Fibroblast of lung (primary cell): ENCODE measurements around the gene COG2. TPM values are rescaled to one million over a fixed set of nuclear protein-coding genes. Genes with fewer than 3 reads are reported as not detected.

ENCODE experiments used
- DNase-seq, 2 donors: peaks; one replicate each; pipeline versions ENCODE4 v3.0.0 to v3.0.0-alpha.2; 2010; ENCODE audit warnings: low read depth in 2 of 2
- H2AFZ ChIP-seq: 2 replicates; pipeline ENCODE4 v1.5.1; 2012; ENCODE audit warnings: low read length, control low read depth, inconsistent platforms
- H3K27ac ChIP-seq: 2 replicates; pipeline ENCODE4 v1.5.1; 2011; ENCODE audit warnings: low read length, control low read depth; ENCODE audit not compliant: insufficient read depth
- H3K27me3 ChIP-seq: 2 replicates; pipeline ENCODE4 v1.5.1; 2011; ENCODE audit warnings: mild to moderate bottlenecking, low read length; ENCODE audit not compliant: control insufficient read depth, insufficient read depth
- H3K36me3 ChIP-seq: 2 replicates; pipeline ENCODE4 v1.5.1; 2011; ENCODE audit warnings: low read length; ENCODE audit not compliant: control insufficient read depth, insufficient read depth
- H3K4me1 ChIP-seq: 2 replicates; pipeline ENCODE4 v1.5.1; 2011; ENCODE audit warnings: low read length; ENCODE audit not compliant: control insufficient read depth, insufficient read depth; ENCODE audit errors: extremely low read depth
- H3K4me2 ChIP-seq: 2 replicates; pipeline ENCODE4 v1.5.1; 2011; ENCODE audit warnings: low read length, control low read depth; ENCODE audit not compliant: insufficient read depth; ENCODE audit errors: extremely low read depth
- H3K4me3 ChIP-seq, 4 experiments: fragments of 200-600 bp in 1 of 4; sonication (generic) in 1 of 4; replicated peaks in 1 of 4; 2 replicates each; pipeline ENCODE4 v1.5.1; 2011 to 2016; ENCODE audit warnings: low read length in 4 of 4, low read depth in 3 of 4, mild to moderate bottlenecking in 3 of 4, control low read depth in 2 of 4, inconsistent platforms in 1 of 4, mixed read lengths in 1 of 4; ENCODE audit not compliant: insufficient read depth in 1 of 4; ENCODE audit errors: control extremely low read depth in 1 of 4
- H3K79me2 ChIP-seq: 2 replicates; pipeline ENCODE4 v1.5.1; 2012; ENCODE audit warnings: mild to moderate bottlenecking, low read length, inconsistent platforms; ENCODE audit not compliant: control insufficient read depth, insufficient read depth
- H3K9ac ChIP-seq: 2 replicates; pipeline ENCODE4 v1.5.1; 2011; ENCODE audit warnings: mild to moderate bottlenecking, low read length, control low read depth; ENCODE audit not compliant: insufficient read depth
- H3K9me3 ChIP-seq: 2 replicates; pipeline ENCODE4 v1.5.1; 2012; ENCODE audit warnings: low read depth, low read length; ENCODE audit not compliant: control insufficient read depth, insufficient read depth
- H4K20me1 ChIP-seq: 2 replicates; pipeline ENCODE4 v1.5.1; 2011; ENCODE audit warnings: low read length; ENCODE audit not compliant: control insufficient read depth, insufficient read depth; ENCODE audit errors: extremely low read depth
- EZH2 ChIP-seq: IDR thresholded peaks from 2 replicates; pipeline ENCODE4 v1.5.1; 2012; ENCODE audit warnings: low read length, control low read depth, mild to moderate bottlenecking; ENCODE audit errors: missing control alignments
- polyA plus RNA-seq, 2 donors: library from polyadenylated mRNA; depleted of rRNA in 1 of 2; stranded (reverse) in 1 of 2; unstranded in 1 of 2; fragments of >200 nt; gene quantifications; 2 replicates each; pipeline ENCODE4 v1.2.1, GENCODE V29; 2011 to 2012; ENCODE audit warnings: missing spikeins in 1 of 2
- total RNA-seq: library from RNA; depleted of rRNA; stranded (reverse); fragments of >200 nt; gene quantifications from 2 replicates; pipeline ENCODE4 v1.2.1, GENCODE V29; 2014
- TF ChIP-seq, protein P1 (sequence below), 2 donors: IDR thresholded peaks in 1 of 2; conservative IDR thresholded peaks in 1 of 2; 1 replicate in 1 of 2; 2 replicates in 1 of 2; pipeline ENCODE4 v1.5.1; 2011 to 2012; ENCODE audit warnings: low read length in 2 of 2, control low read depth in 1 of 2, inconsistent platforms in 1 of 2, low read depth in 1 of 2, mild to moderate bottlenecking in 1 of 2

The COG2 gene
- total and polyA plus RNA-seq, 2 donors (not counting 1 experiment from before 2014, with no cell fraction given), result 15.4 to 21.5 TPM

DNA sequence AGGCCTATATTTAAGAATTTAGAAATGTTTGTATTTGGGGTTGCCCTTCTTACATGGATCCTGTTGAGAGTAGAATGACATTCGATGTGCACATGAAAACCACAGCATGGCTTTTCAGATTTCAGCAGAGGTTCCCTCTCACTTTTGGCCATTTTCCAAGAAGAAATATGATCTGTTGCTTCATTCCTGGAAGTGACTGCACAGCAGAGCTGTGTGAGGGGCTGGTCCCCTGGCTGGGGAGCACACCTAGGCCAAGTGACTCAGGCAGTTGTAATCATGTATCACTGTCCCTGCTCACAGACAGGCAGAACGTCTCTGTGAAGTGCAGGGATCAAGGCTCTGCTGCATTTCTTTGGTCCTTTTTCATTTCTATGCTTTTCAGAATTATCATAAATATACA is 39.3 kb downstream of the COG2 start:
- no peaks in the 10 kb centered on the region for H3K27me3 ChIP-seq
- no peak overlapping the region for H3K4me2 ChIP-seq
- H3K79me2 ChIP-seq, result no peaks in the 10 kb centered on the region
- TF ChIP-seq EZH2, result no peak
- TF ChIP-seq, protein P1, sequence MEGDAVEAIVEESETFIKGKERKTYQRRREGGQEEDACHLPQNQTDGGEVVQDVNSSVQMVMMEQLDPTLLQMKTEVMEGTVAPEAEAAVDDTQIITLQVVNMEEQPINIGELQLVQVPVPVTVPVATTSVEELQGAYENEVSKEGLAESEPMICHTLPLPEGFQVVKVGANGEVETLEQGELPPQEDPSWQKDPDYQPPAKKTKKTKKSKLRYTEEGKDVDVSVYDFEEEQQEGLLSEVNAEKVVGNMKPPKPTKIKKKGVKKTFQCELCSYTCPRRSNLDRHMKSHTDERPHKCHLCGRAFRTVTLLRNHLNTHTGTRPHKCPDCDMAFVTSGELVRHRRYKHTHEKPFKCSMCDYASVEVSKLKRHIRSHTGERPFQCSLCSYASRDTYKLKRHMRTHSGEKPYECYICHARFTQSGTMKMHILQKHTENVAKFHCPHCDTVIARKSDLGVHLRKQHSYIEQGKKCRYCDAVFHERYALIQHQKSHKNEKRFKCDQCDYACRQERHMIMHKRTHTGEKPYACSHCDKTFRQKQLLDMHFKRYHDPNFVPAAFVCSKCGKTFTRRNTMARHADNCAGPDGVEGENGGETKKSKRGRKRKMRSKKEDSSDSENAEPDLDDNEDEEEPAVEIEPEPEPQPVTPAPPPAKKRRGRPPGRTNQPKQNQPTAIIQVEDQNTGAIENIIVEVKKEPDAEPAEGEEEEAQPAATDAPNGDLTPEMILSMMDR (conservative IDR thresholded peaks at IDR 0.05 in 1 of 2, IDR thresholded peaks at IDR 0.05 in 1 of 2; ENCODE audit: low read depth in 1 of 2, low read length in 2 of 2), result no peak
- H3K27ac ChIP-seq, result no peak overlapping the region
- no peaks in the 10 kb centered on the region for H3K36me3 ChIP-seq
- H3K4me3 ChIP-seq, result no peak overlapping the region
- H4K20me1 ChIP-seq, result no peaks in the 10 kb centered on the region
- H3K4me1 ChIP-seq, result peaks cover 10% of the 10 kb centered on the region
- H2AFZ ChIP-seq, result no peak overlapping the region
- no peaks in the 10 kb centered on the region for H3K9me3 ChIP-seq
- no peak overlapping the region for H3K9ac ChIP-seq
- peak; percentile 84 to 85 for DNase-seq

DNA sequence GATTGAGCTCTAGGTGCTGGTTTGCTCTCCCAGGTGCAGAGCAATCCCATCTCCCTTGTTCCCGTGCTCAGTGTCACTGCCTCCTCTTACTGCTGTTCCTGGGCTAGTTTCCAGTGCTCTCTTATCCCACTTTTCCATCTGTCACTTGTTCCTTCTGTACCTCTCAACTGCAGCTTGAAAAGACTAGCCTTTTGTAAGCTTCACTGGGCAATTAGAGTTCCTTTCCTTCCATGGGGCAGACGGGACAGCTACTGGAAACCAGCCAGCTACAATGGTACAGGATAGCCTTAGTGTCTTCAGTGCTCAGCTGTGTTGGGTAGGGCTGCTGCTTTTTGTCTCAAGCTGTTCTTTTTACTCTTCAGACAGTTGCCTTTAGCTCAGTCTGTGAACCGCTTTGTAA is 40.0 kb downstream of the COG2 start:
- Histone ChIP-seq H3K4me3 (no peak overlapping the region), H3K79me2 (no peaks in the 10 kb centered on the region), H3K9ac (no peak overlapping the region), H3K27me3 (no peaks in the 10 kb centered on the region), H3K4me1 (peaks cover 10% of the 10 kb centered on the region), H3K4me2 (no peak overlapping the region), H3K27ac (no peak overlapping the region), H3K9me3 (no peaks in the 10 kb centered on the region), H2AFZ (no peak overlapping the region), H4K20me1 (no peaks in the 10 kb centered on the region), H3K36me3 (no peaks in the 10 kb centered on the region)
- peak in 1 of 2 donors; percentile 9 for DNase-seq
- no peak for TF ChIP-seq EZH2
- TF ChIP-seq, protein P1 (conservative IDR thresholded peaks at IDR 0.05 in 1 of 2, IDR thresholded peaks at IDR 0.05 in 1 of 2; ENCODE audit: low read depth in 1 of 2, low read length in 2 of 2), result no peak

DNA sequence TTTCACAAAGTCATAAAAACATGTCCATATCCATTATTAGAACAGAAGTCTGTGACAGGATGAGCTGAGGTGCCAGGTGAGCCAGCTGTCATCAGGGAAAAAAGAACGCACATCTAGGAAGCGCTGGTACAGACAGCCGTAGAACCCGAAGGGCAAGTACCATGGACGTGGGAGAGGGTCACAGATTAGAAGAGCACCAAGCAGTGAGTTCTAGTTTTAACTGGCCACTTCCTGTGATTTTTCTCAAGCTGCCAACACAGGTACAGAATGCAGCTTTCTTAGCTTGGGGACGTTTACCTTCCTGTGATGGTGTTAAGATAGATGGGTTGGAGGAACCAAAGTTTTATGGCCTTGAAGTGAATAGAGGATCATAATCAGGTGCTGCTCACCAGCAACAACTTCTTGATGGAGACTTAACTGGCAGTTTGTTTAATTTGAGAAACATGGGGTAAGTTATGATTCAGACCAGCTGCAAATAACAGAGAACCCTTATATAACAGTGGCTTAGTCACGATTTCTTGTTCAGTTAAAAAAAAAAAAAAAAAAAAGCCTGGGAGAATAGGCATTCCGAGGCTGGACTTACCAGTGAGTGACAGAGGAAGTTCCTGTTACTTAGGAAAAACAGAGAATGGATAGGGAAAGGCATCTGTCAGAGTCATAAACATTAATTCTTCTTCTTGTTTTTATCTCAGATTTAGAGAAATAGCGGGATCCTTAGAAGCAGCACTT is 40.8 kb downstream of the COG2 start:
- peak; percentile 65 to 80 for DNase-seq
- H3K9me3 ChIP-seq, result no peaks in the 10 kb centered on the region

More for the DNA sequence above, 40.8 kb downstream of the COG2 start:
- no peak for TF ChIP-seq EZH2
- TF ChIP-seq, protein P1 (conservative IDR thresholded peaks at IDR 0.05 in 1 of 2, IDR thresholded peaks at IDR 0.05 in 1 of 2; ENCODE audit: low read depth in 1 of 2, low read length in 2 of 2), result no peak
- Histone ChIP-seq H3K27me3 (no peaks in the 10 kb centered on the region), H2AFZ (no peak overlapping the region), H4K20me1 (no peaks in the 10 kb centered on the region), H3K4me1 (peaks cover 10% of the 10 kb centered on the region), H3K4me3 (no peak overlapping the region), H3K79me2 (no peaks in the 10 kb centered on the region), H3K4me2 (no peak overlapping the region), H3K36me3 (no peaks in the 10 kb centered on the region), H3K27ac (no peak overlapping the region), H3K9ac (no peak overlapping the region)
